NCI-H128 (cell line): ENCODE data around the gene CHSY1.
"Not testable (repeated sequence)": the region's sequence is repeated elsewhere in the genome, so short reads cannot be mapped to it uniquely, and the experiment has no call there.

Experiments used
- DNase-seq: peaks from one replicate; lab custom pipeline; 2025; ENCODE audit not compliant: unreplicated experiment; lab: John Stamatoyannopoulos, UW

CHSY1 gene

DNA sequence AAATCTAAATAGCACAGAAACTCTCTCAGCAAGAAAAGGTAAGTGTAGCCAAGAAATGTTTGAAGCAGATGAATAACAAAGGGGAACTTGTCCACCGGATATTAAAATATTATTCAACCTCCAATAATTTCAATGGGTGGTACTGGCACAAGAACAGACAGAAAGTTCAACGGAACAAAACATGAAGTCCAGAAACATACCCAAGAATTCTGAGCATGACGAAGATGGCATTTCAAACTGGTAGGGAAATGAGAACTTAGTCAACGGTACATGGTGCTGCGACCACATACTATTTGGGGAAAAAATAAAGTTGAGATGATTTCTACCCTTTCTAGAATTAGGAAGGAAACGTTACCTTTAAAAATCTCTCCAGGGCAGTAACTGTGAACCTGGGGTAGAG is 5.5 kb downstream of the CHSY1 start:
- DNase-seq, result no peak

- DNase-seq, result no peak
Observed at GRCh38 chr15:101244889-101245668, 6.8 kb downstream of the CHSY1 start.

DNA sequence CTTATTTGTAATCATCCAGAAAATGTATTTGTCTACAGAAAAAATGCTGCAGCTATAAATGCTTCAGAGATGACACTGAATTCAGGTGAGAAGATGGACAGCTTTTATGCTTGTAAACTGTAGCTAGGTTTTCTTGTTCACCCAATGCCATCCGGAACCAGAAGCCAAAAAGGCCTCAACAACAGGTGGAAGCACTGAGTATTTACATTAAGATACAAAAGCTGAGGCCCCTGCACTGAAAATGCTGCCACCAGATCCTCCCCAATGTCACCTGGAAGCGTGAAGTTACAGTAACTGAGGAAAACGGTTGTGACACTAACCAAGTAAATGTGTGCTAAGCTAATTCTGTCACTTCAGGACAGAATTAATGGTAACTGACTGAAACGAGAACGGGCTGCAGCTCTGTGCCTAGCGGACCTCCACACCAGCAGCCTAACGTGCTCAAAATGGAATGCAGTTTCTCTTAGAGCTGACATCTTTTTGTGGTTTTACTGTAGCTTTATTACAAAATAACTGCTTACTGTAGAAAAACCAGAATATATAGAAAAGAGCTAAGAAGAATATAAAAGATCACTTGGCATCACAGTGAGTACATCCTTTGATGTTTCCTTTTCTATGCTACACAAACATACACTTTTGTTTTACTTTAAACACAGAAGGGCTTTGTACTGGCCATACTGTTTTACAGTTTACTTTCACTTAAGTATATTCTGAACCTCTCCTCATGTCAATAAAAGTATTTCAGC is 7.6 kb downstream of the CHSY1 start:
- no peak for DNase-seq

- no peak for DNase-seq
Observed at GRCh38 chr15:101243420-101243819, 8.4 kb downstream of the CHSY1 start.

GRCh38 chr15:101242999-101243336 is 8.9 kb downstream of the CHSY1 start:
- no peak for DNase-seq

DNA sequence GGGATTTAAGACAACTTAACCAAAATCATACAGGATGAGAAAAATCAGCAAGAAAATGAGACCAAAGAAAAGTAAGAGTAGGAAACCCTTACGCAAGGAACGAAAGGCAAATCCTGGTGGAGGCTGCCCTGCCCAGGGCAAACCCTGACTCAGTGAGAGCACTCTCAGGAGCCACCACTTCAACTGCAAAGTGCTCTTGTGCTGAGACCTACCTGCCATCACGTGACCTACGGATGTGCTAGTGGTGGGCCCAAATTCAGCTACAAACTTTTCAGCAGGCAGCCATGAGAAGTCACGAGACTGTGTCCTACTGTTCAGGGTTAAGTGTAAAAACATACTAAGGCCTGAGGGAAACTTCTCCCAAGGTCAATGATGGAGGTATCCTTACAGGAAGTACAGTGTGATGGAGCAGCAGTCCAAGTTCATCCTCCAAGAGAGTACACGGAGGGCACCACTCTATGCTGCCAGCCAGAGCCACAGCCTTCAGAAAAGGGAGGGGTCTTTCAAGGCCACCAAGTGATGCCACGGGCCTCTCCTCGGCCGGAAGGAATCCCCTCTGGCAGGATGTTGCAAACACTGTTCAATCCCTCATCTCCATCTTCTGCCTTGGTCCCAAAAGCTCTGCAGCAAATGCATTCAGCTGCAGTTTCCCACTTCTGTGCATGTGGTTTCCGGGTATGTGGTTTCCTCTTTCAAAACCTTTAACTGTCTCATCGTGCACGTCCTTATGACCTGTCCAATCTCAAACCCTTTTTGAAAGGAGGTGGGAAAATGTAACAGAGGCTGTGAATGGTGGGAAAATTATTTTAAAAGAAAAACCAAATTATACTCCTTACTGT is 9.5 kb downstream of the CHSY1 start:
- DNase-seq, result no peak

DNA sequence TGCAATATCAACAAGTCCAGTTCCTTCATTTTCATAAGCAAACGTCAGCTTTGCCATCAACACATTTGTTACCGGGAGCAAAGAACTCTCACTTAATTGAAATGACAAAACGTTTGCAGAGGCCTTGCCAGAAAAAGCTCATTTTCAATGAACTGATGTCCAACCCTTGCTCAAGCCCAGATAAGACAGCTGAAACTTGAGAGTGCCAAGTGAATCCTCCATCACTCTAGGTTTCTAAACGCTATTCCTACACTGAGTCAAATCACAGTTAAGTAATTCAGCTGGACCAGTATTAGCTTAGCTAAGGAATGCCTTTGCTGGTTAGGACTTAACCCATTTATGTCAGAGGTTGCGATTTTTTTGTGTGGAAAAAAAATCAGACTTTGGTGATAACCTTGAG is 11.5 kb downstream of the CHSY1 start:
- no peak for DNase-seq

GRCh38 chr15:101239724-101240136 is 12.1 kb downstream of the CHSY1 start:
- no peak for DNase-seq

GRCh38 chr15:101237251-101237650 is 14.6 kb downstream of the CHSY1 start:
- no peak for DNase-seq

- DNase-seq, result no peak
Observed at GRCh38 chr15:101233651-101234280, 18.1 kb downstream of the CHSY1 start.

DNA sequence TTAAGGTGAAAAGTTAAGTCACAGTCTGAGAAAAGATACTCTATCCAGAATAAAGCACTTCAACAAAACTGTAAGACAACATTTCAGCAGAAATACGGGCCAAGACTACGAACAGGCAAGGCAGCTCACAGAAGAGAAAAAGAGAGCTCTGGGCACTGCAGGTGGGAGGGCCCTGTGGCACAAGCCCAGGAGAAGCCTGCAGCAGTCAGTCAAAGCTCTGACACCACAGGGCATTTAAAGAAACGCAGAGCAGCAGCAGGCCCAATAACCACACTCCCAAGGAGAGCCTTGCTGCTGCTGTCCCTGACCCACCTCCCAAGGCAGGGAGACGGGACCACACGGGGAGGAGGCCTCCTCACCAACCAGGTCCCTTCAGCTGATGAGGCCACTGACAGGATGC is 19.2 kb downstream of the CHSY1 start:
- no peak for DNase-seq

DNA sequence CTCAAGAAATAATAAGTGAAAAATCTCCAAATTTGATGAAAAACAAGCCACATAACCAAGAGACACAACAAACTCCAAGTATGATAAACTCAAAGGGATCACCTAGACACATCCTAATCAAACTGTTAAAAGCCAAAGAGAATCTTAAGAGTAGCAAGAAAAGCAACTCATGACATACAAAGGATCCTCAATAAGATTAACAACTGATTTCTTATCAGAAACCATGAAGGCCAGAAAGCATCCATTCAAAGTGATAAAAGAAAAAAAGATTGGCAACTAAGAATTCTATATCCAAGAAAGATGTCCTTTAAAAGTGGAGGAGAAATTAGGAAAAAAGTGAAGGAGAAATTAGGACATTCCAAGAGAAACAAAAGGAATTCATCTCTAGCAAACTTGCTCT is 23.5 kb downstream of the CHSY1 start:
- DNase-seq, result no peak

DNA sequence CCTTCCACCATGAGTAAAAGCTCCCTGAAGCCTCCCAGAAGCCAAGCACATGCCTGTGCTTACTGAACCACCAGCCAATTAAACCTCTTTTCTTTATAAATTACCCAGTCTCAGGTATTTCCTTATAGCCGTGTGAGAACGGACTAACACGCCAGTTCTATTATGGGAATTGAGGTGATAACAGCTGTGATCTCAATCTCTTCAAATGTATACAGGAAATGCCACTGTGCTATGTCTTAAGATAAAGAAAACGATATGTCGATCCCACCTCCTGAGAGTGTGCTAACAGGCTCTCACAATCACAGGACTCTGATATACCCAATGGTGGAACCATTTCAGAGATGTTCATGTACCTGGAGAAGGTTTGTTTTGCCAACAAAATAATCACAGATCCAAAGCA is 26.2 kb downstream of the CHSY1 start:
- no peak for DNase-seq

GRCh38 chr15:101221902-101222301 is 29.9 kb downstream of the CHSY1 start:
- DNase-seq, result no peak

- no peak for DNase-seq
Observed at GRCh38 chr15:101220060-101220459, 31.8 kb downstream of the CHSY1 start.

GRCh38 chr15:101219441-101219840 is 32.4 kb downstream of the CHSY1 start:
- no peak for DNase-seq

DNA sequence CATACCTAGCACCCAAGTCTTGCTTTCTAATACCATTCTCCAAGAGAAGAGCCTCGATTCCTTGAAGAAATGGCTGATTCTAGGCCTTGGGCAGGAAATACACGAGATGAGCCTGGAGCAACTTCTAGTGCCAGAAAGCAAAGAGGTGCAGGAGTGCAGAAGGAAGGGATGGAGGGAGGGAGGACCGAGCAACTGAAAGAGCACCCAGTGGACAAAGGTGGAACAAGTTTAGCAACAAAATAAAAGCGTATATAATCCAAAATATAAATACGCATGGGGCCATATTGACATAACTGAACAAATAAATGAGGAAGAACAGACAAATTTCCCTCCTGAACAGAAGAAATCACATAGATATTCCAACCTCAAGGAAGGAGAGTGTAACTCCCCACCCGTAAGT is 34.4 kb downstream of the CHSY1 start:
- DNase-seq, result no peak

GRCh38 chr15:101216100-101216499 is 35.7 kb downstream of the CHSY1 start:
- DNase-seq, result no peak

- DNase-seq, result no peak
Observed at GRCh38 chr15:101215681-101216080, 36.2 kb downstream of the CHSY1 start.

- DNase-seq, result not testable (repeated sequence)
Observed at GRCh38 chr15:101214435-101215097, 37.3 kb downstream of the CHSY1 start.

GRCh38 chr15:101213570-101213969 is 38.3 kb downstream of the CHSY1 start:
- no peak for DNase-seq
